GM23338 (cell line): ENCODE results near the gene OOSP2. TPM values are rescaled to one million over a fixed set of nuclear protein-coding genes. Genes with fewer than 3 reads are reported as not detected.

Experiments
- ATAC-seq: fragments of 200-7000 bp; cut with Tn5 transposase; 3 replicates; pipeline ENCODE4 v1.9.1; 2020
- DNase-seq: peaks from one replicate; pipeline ENCODE4 v3.0.0-alpha.2; 2015; ENCODE audit warnings: low spot score
- H2AFZ ChIP-seq: fragments of 200-600 bp; sonication (generic); 2 replicates; pipeline ENCODE4 v1.8.0; 2016; ENCODE audit warnings: antibody characterized with exemption, mild to moderate bottlenecking, moderate library complexity
- H3F3A ChIP-seq: fragments of 200-600 bp; sonication (generic); replicated peaks from 2 replicates; pipeline ENCODE4 v1.8.0; 2017; ENCODE audit warnings: antibody characterized with exemption, mixed run types, low read depth
- H3K27ac ChIP-seq: fragments of 200-600 bp; sonication (generic); 2 replicates; pipeline ENCODE4 v1.6.1; 2016; ENCODE audit warnings: low read depth
- H3K27me3 ChIP-seq: fragments of 200-600 bp; sonication (generic); 2 replicates; pipeline ENCODE4 v1.8.0; 2016; ENCODE audit warnings: mild to moderate bottlenecking, mixed run types, moderate library complexity; ENCODE audit not compliant: insufficient read depth
- H3K36me3 ChIP-seq: fragments of 200-600 bp; sonication (generic); 2 replicates; pipeline ENCODE4 v1.8.0; 2016; ENCODE audit warnings: mild to moderate bottlenecking; ENCODE audit not compliant: insufficient read depth
- H3K4me1 ChIP-seq: fragments of 200-600 bp; sonication (generic); 2 replicates; pipeline ENCODE4 v1.8.0; 2016; ENCODE audit warnings: mild to moderate bottlenecking, moderate library complexity; ENCODE audit not compliant: insufficient read depth
- H3K4me2 ChIP-seq: fragments of 200-600 bp; sonication (generic); 2 replicates; pipeline ENCODE4 v1.7.1; 2017; ENCODE audit warnings: mixed run types
- H3K4me3 ChIP-seq: fragments of 200-600 bp; sonication (generic); 2 replicates; pipeline ENCODE4 v1.6.1; 2016; ENCODE audit warnings: mixed run types
- H3K79me2 ChIP-seq: fragments of 200-600 bp; sonication (generic); replicated peaks from 2 replicates; pipeline ENCODE4 v1.8.0; 2017; ENCODE audit warnings: mild to moderate bottlenecking; ENCODE audit not compliant: insufficient read depth
- H3K9me2 ChIP-seq: fragments of 200-600 bp; sonication (generic); 2 replicates; pipeline ENCODE4 v1.8.0; 2017; ENCODE audit not compliant: insufficient read depth
- H4K20me1 ChIP-seq: fragments of 200-600 bp; sonication (generic); replicated peaks from 2 replicates; pipeline ENCODE4 v1.8.0; 2017; ENCODE audit warnings: mild to moderate bottlenecking; ENCODE audit not compliant: insufficient read depth
- H3K27ac Mint-ChIP-seq: 2 replicates; pipeline ENCODE4 v1.8.0; 2020; ENCODE audit warnings: inconsistent platforms, mild to moderate bottlenecking, moderate library complexity, mixed read lengths
- H3K27me3 Mint-ChIP-seq: 3 replicates; pipeline ENCODE4 v1.8.0; 2022; ENCODE audit warnings: low read depth, mild to moderate bottlenecking, moderate library complexity, mixed read lengths, inconsistent platforms; ENCODE audit not compliant: insufficient read depth, poor library complexity
- H3K36me3 Mint-ChIP-seq: 3 replicates; pipeline ENCODE4 v1.8.0; 2021; ENCODE audit warnings: low read depth, mild to moderate bottlenecking, inconsistent platforms, moderate library complexity, mixed read lengths
- H3K4me1 Mint-ChIP-seq: 3 replicates; pipeline ENCODE4 v1.8.0; 2020; ENCODE audit warnings: mild to moderate bottlenecking, inconsistent platforms, mixed read lengths
- H3K4me3 Mint-ChIP-seq: 3 replicates; pipeline ENCODE4 v1.8.0; 2021; ENCODE audit warnings: moderate library complexity, mild to moderate bottlenecking, inconsistent platforms, mixed read lengths
- H3K9me3 Mint-ChIP-seq: 3 replicates; pipeline ENCODE4 v1.8.0; 2020; ENCODE audit warnings: moderate library complexity, mild to moderate bottlenecking, inconsistent platforms, mixed read lengths
- CREB1 ChIP-seq: fragments of 250-450 bp; sonication (Bioruptor Pico); IDR thresholded peaks from 2 replicates; pipeline ENCODE4 v1.5.0; 2020; ENCODE audit warnings: low read depth, mild to moderate bottlenecking, moderate library complexity
- EZH2 ChIP-seq: fragments of 200-600 bp; sonication (generic); IDR thresholded peaks from one replicate; pipeline ENCODE4 v1.8.0; 2017; ENCODE audit warnings: antibody characterized with exemption, mild to moderate bottlenecking, low read depth; ENCODE audit not compliant: unreplicated experiment
- EZH2phosphoT487 ChIP-seq: fragments of 200-600 bp; sonication (generic); IDR thresholded peaks from one replicate; pipeline ENCODE4 v1.8.1; 2018; ENCODE audit warnings: antibody characterized with exemption; ENCODE audit not compliant: unreplicated experiment
- JUNB ChIP-seq: IDR thresholded peaks from one replicate; pipeline ENCODE4 v1.6.1; 2016; ENCODE audit warnings: antibody characterized with exemption; ENCODE audit not compliant: unreplicated experiment
- POLR2AphosphoS5 ChIP-seq: IDR thresholded peaks from 2 replicates; pipeline ENCODE4 v1.6.1; 2016; ENCODE audit warnings: antibody characterized with exemption, low read depth
- STAT1 ChIP-seq: IDR thresholded peaks from one replicate; pipeline ENCODE4 v1.6.1; 2016; ENCODE audit warnings: antibody characterized with exemption; ENCODE audit not compliant: unreplicated experiment
- ZNF331 ChIP-seq: fragments of 250-450 bp; sonication (Bioruptor Pico); IDR thresholded peaks from 2 replicates; pipeline ENCODE4 v1.5.0; 2020; ENCODE audit warnings: low read depth, mild to moderate bottlenecking, moderate library complexity
- polyA plus RNA-seq: library from polyadenylated mRNA; unstranded; fragments of >200 nt; fragmentation: Nextera tagmentation; extraction: Ambion mirVana; gene quantifications from 2 replicates; pipeline ENCODE4 v1.2.1, GENCODE V29; 2016
- total RNA-seq: library from RNA; depleted of rRNA; stranded (reverse); fragments of >200 nt; shearing (Covaris generic); gene quantifications from 2 replicates; pipeline ENCODE4 v1.2.3, GENCODE V29; 2014
- TF ChIP-seq, protein P1 (sequence below): IDR thresholded peaks from one replicate; pipeline ENCODE4 v1.6.1; 2018; ENCODE audit warnings: antibody characterized with exemption; ENCODE audit not compliant: unreplicated experiment
- TF ChIP-seq, protein P2 (sequence below): fragments of 250-450 bp; sonication (Bioruptor Pico); IDR thresholded peaks from 2 replicates; pipeline ENCODE4 v1.5.0; 2020; ENCODE audit warnings: mild to moderate bottlenecking, moderate library complexity
- TF ChIP-seq, protein P3 (sequence below), 2 experiments: fragments of 200-600 bp in 1 of 2; sonication (generic) in 1 of 2; conservative IDR thresholded peaks; 2 replicates each; pipeline versions ENCODE4 v1.5.1 to v1.6.1; 2016 to 2017; ENCODE audit warnings: antibody characterized with exemption in 2 of 2, low read depth in 2 of 2, mild to moderate bottlenecking in 2 of 2, moderate library complexity in 1 of 2

The OOSP2 gene
- total and polyA plus RNA-seq, 2 experiments from 2014 or later = not detected

DNA sequence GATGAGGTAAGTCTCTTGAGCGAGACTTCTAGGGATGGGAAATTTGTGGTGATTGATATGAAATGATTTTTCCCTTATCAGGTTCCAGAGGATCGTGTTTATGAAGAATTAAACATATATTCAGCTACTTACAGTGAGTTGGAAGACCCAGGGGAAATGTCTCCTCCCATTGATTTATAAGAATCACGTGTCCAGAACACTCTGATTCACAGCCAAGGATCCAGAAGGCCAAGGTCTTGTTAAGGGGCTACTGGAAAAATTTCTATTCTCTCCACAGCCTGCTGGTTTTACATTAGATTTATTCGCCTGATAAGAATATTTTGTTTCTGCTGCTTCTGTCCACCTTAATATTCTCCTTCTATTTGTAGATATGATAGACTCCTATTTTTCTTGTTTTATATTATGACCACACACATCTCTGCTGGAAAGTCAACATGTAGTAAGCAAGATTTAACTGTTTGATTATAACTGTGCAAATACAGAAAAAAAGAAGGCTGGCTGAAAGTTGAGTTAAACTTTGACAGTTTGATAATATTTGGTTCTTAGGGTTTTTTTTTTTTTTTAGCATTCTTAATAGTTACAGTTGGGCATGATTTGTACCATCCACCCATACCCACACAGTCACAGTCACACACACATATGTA, 55.4 kb downstream of the OOSP2 start:
- Histone ChIP-seq H3K4me3 (no peak overlapping the region), H3F3A (no peaks in the 10 kb centered on the region), H3K4me2 (no peak overlapping the region), H2AFZ (no peak overlapping the region), H3K36me3 (no peaks in the 10 kb centered on the region), H3K9me2 (no peaks in the 10 kb centered on the region), H3K4me1 (peaks cover 5% of the 10 kb centered on the region), H4K20me1 (no peaks in the 10 kb centered on the region), H3K79me2 (no peaks in the 10 kb centered on the region), H3K27ac (no peak overlapping the region), H3K27me3 (no peaks in the 10 kb centered on the region)
- no peak for DNase-seq
- ATAC-seq = no peak
- no peak for TF ChIP-seq ZNF331
- TF ChIP-seq STAT1 = no peak
- TF ChIP-seq, protein P1, sequence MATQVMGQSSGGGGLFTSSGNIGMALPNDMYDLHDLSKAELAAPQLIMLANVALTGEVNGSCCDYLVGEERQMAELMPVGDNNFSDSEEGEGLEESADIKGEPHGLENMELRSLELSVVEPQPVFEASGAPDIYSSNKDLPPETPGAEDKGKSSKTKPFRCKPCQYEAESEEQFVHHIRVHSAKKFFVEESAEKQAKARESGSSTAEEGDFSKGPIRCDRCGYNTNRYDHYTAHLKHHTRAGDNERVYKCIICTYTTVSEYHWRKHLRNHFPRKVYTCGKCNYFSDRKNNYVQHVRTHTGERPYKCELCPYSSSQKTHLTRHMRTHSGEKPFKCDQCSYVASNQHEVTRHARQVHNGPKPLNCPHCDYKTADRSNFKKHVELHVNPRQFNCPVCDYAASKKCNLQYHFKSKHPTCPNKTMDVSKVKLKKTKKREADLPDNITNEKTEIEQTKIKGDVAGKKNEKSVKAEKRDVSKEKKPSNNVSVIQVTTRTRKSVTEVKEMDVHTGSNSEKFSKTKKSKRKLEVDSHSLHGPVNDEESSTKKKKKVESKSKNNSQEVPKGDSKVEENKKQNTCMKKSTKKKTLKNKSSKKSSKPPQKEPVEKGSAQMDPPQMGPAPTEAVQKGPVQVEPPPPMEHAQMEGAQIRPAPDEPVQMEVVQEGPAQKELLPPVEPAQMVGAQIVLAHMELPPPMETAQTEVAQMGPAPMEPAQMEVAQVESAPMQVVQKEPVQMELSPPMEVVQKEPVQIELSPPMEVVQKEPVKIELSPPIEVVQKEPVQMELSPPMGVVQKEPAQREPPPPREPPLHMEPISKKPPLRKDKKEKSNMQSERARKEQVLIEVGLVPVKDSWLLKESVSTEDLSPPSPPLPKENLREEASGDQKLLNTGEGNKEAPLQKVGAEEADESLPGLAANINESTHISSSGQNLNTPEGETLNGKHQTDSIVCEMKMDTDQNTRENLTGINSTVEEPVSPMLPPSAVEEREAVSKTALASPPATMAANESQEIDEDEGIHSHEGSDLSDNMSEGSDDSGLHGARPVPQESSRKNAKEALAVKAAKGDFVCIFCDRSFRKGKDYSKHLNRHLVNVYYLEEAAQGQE = no peak
- Mint-ChIP-seq H3K9me3 (no peaks in the 10 kb centered on the region), H3K27ac (no peak overlapping the region), H3K4me3 (no peak overlapping the region), H3K27me3 (no peaks in the 10 kb centered on the region), H3K4me1 (peaks cover 5% of the 10 kb centered on the region; the same call in 2 of the 3 replicates), H3K36me3 (no peaks in the 10 kb centered on the region)

DNA sequence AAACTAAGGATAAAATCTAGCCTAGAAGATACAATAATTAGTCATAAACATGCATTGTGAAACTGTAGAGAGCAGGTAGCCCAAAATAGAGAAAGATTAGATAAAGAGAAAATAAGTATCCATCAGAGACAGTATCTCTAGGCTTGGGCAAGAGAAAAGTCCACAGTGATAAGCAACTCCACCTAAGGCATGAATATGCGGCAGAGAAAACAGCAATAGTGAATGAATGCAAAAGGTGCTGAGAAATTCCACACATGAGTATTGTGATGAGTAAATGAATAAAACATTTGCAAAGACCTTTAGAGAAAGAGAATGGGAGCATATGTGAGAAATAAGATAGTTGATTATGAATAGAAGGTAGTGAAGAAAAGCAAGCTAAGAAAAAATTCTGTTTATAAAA, 57.0 kb downstream of the OOSP2 start:
- H3K4me2 ChIP-seq = 0 out of 2 replicates have a peak overlapping the region, but pooled peaks have one; percentile 22
- TF ChIP-seq EZH2phosphoT487 (no peak), CREB1 (CRISPR knock-in tag) (no peak), POLR2AphosphoS5 (no peak), ZNF331 (no peak), JUNB (no peak), EZH2 (no peak), STAT1 (no peak)
- TF ChIP-seq, protein P2, sequence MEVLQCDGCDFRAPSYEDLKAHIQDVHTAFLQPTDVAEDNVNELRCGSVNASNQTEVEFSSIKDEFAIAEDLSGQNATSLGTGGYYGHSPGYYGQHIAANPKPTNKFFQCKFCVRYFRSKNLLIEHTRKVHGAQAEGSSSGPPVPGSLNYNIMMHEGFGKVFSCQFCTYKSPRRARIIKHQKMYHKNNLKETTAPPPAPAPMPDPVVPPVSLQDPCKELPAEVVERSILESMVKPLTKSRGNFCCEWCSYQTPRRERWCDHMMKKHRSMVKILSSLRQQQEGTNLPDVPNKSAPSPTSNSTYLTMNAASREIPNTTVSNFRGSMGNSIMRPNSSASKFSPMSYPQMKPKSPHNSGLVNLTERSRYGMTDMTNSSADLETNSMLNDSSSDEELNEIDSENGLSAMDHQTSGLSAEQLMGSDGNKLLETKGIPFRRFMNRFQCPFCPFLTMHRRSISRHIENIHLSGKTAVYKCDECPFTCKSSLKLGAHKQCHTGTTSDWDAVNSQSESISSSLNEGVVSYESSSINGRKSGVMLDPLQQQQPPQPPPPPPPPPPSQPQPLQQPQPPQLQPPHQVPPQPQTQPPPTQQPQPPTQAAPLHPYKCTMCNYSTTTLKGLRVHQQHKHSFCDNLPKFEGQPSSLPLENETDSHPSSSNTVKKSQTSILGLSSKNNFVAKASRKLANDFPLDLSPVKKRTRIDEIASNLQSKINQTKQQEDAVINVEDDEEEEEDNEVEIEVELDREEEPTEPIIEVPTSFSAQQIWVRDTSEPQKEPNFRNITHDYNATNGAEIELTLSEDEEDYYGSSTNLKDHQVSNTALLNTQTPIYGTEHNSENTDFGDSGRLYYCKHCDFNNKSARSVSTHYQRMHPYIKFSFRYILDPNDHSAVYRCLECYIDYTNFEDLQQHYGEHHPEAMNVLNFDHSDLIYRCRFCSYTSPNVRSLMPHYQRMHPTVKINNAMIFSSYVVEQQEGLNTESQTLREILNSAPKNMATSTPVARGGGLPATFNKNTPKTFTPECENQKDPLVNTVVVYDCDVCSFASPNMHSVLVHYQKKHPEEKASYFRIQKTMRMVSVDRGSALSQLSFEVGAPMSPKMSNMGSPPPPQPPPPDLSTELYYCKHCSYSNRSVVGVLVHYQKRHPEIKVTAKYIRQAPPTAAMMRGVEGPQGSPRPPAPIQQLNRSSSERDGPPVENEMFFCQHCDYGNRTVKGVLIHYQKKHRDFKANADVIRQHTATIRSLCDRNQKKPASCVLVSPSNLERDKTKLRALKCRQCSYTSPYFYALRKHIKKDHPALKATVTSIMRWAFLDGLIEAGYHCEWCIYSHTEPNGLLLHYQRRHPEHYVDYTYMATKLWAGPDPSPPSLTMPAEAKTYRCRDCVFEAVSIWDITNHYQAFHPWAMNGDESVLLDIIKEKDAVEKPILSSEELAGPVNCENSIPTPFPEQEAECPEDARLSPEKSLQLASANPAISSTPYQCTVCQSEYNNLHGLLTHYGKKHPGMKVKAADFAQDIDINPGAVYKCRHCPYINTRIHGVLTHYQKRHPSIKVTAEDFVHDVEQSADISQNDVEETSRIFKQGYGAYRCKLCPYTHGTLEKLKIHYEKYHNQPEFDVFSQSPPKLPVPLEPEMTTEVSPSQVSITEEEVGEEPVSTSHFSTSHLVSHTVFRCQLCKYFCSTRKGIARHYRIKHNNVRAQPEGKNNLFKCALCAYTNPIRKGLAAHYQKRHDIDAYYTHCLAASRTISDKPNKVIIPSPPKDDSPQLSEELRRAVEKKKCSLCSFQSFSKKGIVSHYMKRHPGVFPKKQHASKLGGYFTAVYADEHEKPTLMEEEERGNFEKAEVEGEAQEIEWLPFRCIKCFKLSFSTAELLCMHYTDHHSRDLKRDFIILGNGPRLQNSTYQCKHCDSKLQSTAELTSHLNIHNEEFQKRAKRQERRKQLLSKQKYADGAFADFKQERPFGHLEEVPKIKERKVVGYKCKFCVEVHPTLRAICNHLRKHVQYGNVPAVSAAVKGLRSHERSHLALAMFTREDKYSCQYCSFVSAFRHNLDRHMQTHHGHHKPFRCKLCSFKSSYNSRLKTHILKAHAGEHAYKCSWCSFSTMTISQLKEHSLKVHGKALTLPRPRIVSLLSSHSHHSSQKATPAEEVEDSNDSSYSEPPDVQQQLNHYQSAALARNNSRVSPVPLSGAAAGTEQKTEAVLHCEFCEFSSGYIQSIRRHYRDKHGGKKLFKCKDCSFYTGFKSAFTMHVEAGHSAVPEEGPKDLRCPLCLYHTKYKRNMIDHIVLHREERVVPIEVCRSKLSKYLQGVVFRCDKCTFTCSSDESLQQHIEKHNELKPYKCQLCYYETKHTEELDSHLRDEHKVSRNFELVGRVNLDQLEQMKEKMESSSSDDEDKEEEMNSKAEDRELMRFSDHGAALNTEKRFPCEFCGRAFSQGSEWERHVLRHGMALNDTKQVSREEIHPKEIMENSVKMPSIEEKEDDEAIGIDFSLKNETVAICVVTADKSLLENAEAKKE (CRISPR knock-in tag) = no peak
- TF ChIP-seq, protein P3, sequence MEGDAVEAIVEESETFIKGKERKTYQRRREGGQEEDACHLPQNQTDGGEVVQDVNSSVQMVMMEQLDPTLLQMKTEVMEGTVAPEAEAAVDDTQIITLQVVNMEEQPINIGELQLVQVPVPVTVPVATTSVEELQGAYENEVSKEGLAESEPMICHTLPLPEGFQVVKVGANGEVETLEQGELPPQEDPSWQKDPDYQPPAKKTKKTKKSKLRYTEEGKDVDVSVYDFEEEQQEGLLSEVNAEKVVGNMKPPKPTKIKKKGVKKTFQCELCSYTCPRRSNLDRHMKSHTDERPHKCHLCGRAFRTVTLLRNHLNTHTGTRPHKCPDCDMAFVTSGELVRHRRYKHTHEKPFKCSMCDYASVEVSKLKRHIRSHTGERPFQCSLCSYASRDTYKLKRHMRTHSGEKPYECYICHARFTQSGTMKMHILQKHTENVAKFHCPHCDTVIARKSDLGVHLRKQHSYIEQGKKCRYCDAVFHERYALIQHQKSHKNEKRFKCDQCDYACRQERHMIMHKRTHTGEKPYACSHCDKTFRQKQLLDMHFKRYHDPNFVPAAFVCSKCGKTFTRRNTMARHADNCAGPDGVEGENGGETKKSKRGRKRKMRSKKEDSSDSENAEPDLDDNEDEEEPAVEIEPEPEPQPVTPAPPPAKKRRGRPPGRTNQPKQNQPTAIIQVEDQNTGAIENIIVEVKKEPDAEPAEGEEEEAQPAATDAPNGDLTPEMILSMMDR (conservative IDR thresholded peaks at IDR 0.05; ENCODE audit: low read depth in 2 of 2) = no peak

More for the DNA sequence above, 57.0 kb downstream of the OOSP2 start:
- Mint-ChIP-seq H3K9me3 (no peaks in the 10 kb centered on the region), H3K27ac (no peak overlapping the region), H3K4me1 (peaks cover 5% of the 10 kb centered on the region; the same call in 2 of the 3 replicates), H3K4me3 (no peak overlapping the region), H3K36me3 (no peaks in the 10 kb centered on the region), H3K27me3 (no peaks in the 10 kb centered on the region)
- no peak for ATAC-seq
- peaks cover 5% of the 10 kb centered on the region for H3K4me1 ChIP-seq
- H3K79me2 ChIP-seq = no peaks in the 10 kb centered on the region
- H4K20me1 ChIP-seq = no peaks in the 10 kb centered on the region
- no peak for DNase-seq
- H3K27me3 ChIP-seq = no peaks in the 10 kb centered on the region
- H3F3A ChIP-seq = no peaks in the 10 kb centered on the region
- H3K9me2 ChIP-seq = no peaks in the 10 kb centered on the region
- H3K36me3 ChIP-seq = no peaks in the 10 kb centered on the region
- no peak overlapping the region for H3K27ac ChIP-seq
- no peak overlapping the region for H2AFZ ChIP-seq
- H3K4me3 ChIP-seq = no peak overlapping the region
